ENCODE data around the gene RFK. TPM values are rescaled to one million over a fixed set of nuclear protein-coding genes. Genes with fewer than 3 reads are reported as not detected.

The RFK gene
- total RNA-seq, 1 donor from 2014 or later: 16.3 TPM

- Mint-ChIP-seq H3K4me1 (no peaks in the 10 kb centered on the region), H3K36me3 (ENCODE audit: low read depth) (no peaks in the 10 kb centered on the region), H3K27ac (ENCODE audit: unreplicated experiment) (no peak overlapping the region), H3K4me3 (no peak overlapping the region), H3K27me3 (ENCODE audit: low read depth) (no peaks in the 10 kb centered on the region), H3K9me3 (peaks cover 3% of the 10 kb centered on the region)
- no peak for DNase-seq (ENCODE audit: low read depth, low spot score)
- TF ChIP-seq CTCF (conservative IDR thresholded peaks at IDR 0.05): no peak
These were observed 40.9 kb downstream of the RFK start for GRCh38 chr9:76353280-76353679.

- Mint-ChIP-seq H3K36me3 (ENCODE audit: low read depth) (no peaks in the 10 kb centered on the region), H3K27ac (ENCODE audit: unreplicated experiment) (no peak overlapping the region), H3K27me3 (ENCODE audit: low read depth) (no peaks in the 10 kb centered on the region), H3K9me3 (peaks cover 3% of the 10 kb centered on the region), H3K4me1 (no peaks in the 10 kb centered on the region), H3K4me3 (no peak overlapping the region)
- TF ChIP-seq CTCF (conservative IDR thresholded peaks at IDR 0.05): no peak
- no peak for DNase-seq (ENCODE audit: low read depth, low spot score)
These were observed 42.1 kb downstream of the RFK start for GRCh38 chr9:76352026-76352620.

DNA sequence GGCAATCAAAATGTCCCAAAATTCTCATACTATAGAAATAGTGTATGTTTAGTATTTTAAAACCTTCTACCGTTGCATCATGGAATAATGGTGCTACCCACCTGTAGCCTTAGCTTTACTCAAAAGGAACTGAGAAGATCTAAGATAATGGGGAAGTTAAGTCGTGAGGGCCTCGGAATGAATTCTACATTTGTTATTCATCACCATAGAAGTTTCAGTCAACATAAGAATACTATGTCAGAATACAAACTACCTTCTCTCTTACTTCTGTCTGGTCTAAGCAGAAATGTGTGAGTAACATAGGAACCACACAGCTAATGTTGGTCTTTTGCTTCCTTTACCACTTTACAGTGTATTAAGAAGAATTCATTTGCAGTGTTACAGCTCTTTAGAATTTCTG, 43.2 kb downstream of the RFK start:
- Mint-ChIP-seq H3K4me3 (no peak overlapping the region), H3K4me1 (no peaks in the 10 kb centered on the region), H3K27ac (ENCODE audit: unreplicated experiment) (no peak overlapping the region), H3K9me3 (peaks cover 3% of the 10 kb centered on the region), H3K27me3 (ENCODE audit: low read depth) (no peaks in the 10 kb centered on the region), H3K36me3 (ENCODE audit: low read depth) (no peaks in the 10 kb centered on the region)
- no peak for TF ChIP-seq CTCF (conservative IDR thresholded peaks at IDR 0.05)
- no peak for DNase-seq (ENCODE audit: low read depth, low spot score)

DNA sequence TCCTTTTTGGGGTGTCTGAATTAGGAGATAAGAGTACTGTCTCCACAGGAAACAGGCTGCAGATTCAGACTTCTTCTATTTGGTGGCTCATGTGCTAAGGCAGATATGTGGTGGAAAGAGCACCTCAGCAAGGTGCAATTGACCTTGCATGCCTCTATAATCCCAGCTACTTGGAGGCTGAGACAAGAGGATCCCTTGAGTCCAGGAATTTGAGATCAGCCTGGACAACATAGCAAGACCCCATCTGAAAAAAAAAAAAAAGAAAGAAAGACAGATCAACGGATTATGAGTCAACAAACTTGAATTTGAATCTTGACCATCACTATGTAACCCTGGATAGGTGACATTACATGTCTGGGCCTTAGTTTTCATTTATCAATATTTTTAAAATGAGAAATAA, 44.4 kb downstream of the RFK start:
- Mint-ChIP-seq H3K4me3 (no peak overlapping the region), H3K36me3 (ENCODE audit: low read depth) (no peaks in the 10 kb centered on the region), H3K27me3 (ENCODE audit: low read depth) (no peaks in the 10 kb centered on the region), H3K4me1 (no peaks in the 10 kb centered on the region), H3K27ac (ENCODE audit: unreplicated experiment) (no peak overlapping the region), H3K9me3 (peaks cover 3% of the 10 kb centered on the region)
- TF ChIP-seq CTCF (conservative IDR thresholded peaks at IDR 0.05): no peak
- no peak for DNase-seq (ENCODE audit: low read depth, low spot score)

- H3K27me3 Mint-ChIP-seq (ENCODE audit: low read depth): peaks cover 15% of the 10 kb centered on the region
- no peaks in the 10 kb centered on the region for H3K36me3 Mint-ChIP-seq (ENCODE audit: low read depth)
- DNase-seq (ENCODE audit: low read depth, low spot score): no peak
- no peak for TF ChIP-seq CTCF (conservative IDR thresholded peaks at IDR 0.05)
- peaks cover 3% of the 10 kb centered on the region for H3K9me3 Mint-ChIP-seq
- no peak overlapping the region for H3K4me3 Mint-ChIP-seq
- H3K4me1 Mint-ChIP-seq: no peaks in the 10 kb centered on the region
- no peak overlapping the region for H3K27ac Mint-ChIP-seq (ENCODE audit: unreplicated experiment)
These were observed 51.4 kb downstream of the RFK start for GRCh38 chr9:76342858-76343257.
